Mammary epithelial cell (primary cell): ENCODE measurements around the gene SPSB4.

Experiments used
- EZH2 ChIP-seq: IDR thresholded peaks from 2 replicates; pipeline ENCODE4 v1.6.1; 2012; ENCODE audit warnings: low read length, inconsistent platforms, borderline replicate concordance
- TF ChIP-seq, protein P1 (sequence below), 2 donors: IDR thresholded peaks in 1 of 2; conservative IDR thresholded peaks in 1 of 2; 2 replicates each; pipeline ENCODE4 v1.5.1; 2011 to 2012; ENCODE audit warnings: inconsistent platforms in 2 of 2, low read length in 2 of 2, mild to moderate bottlenecking in 2 of 2, control low read depth in 1 of 2, low read depth in 1 of 2; ENCODE audit not compliant: insufficient read depth in 1 of 2; ENCODE audit errors: extremely low read depth in 1 of 2

DNA sequence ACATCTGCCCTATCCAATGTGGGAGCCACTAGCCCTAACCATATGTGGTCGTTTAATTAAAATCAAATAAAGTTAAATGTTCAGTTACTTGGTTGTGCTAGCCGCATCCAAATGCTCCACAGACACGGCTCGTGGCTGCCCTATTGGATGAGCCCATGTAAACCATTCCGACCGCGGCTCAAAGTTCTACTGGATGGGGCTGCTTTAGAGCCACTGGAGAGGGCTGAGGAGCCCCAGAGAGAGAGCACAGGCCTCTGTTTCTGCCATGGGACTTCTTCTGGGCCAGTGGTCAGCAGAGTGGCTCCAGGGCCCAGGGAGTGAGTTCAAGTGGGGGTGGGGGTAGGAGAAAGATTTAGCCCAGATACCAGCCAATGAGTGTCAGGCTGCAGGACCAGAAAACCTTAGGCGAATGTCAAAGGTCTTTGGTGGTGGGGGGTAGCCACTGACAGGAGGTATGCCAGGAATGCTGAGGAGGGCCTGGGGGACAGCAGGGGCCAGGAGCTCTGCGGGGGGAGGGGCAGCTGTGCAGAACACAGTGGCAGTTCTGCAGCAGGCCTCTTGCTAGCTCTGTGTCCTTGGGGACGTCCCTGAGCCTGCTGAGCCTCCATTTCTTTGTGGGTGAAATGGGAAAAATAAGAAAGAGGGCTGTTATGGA is 30.1 kb downstream of the SPSB4 start:
- TF ChIP-seq, protein P1, sequence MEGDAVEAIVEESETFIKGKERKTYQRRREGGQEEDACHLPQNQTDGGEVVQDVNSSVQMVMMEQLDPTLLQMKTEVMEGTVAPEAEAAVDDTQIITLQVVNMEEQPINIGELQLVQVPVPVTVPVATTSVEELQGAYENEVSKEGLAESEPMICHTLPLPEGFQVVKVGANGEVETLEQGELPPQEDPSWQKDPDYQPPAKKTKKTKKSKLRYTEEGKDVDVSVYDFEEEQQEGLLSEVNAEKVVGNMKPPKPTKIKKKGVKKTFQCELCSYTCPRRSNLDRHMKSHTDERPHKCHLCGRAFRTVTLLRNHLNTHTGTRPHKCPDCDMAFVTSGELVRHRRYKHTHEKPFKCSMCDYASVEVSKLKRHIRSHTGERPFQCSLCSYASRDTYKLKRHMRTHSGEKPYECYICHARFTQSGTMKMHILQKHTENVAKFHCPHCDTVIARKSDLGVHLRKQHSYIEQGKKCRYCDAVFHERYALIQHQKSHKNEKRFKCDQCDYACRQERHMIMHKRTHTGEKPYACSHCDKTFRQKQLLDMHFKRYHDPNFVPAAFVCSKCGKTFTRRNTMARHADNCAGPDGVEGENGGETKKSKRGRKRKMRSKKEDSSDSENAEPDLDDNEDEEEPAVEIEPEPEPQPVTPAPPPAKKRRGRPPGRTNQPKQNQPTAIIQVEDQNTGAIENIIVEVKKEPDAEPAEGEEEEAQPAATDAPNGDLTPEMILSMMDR (conservative IDR thresholded peaks at IDR 0.05 in 1 of 2, IDR thresholded peaks at IDR 0.05 in 1 of 2; ENCODE audit: extremely low read depth in 1 of 2, insufficient read depth in 1 of 2, low read depth in 1 of 2, low read length in 2 of 2) = no peak
- TF ChIP-seq EZH2 = no peak
